B cell (primary cell): Measurements from ENCODE around the gene PGAM1. TPM values are rescaled to one million over a fixed set of nuclear protein-coding genes. Genes with fewer than 3 reads are reported as not detected.

Source experiments
- ATAC-seq: fragments of 200-7000 bp; cut with Tn5 transposase; one replicate; pipeline ENCODE4 v1.10.0; 2021; ENCODE audit warnings: low read depth, mild to moderate bottlenecking, moderate number of reproducible peaks, moderate library complexity
- CTCF ChIA-PET: fragments of 350-600 bp; sonication (Branson Sonifier 250); formaldehyde crosslinking; loops from one replicate; lab custom pipeline; 2021; ENCODE audit warnings: antibody characterized with exemption, inconsistent platforms; lab: Charles Lee
- POLR2A ChIA-PET: fragments of 350-600 bp; sonication (Branson Sonifier 250); formaldehyde crosslinking; loops from one replicate; lab custom pipeline; 2021; ENCODE audit warnings: antibody characterized with exemption; lab: Charles Lee
- DNase-seq: peaks from one replicate; pipeline ENCODE4 v3.0.0; 2013
- H2AFZ ChIP-seq: 2 replicates; pipeline ENCODE4 v1.6.1; 2012; ENCODE audit warnings: mild to moderate bottlenecking, low read depth, low read length; ENCODE audit not compliant: insufficient read depth, poor library complexity, severe bottlenecking
- H3K27ac ChIP-seq, 2 donors: 1 replicate in 1 of 2; 2 replicates in 1 of 2; pipeline ENCODE4 v1.5.1; 2012 to 2013; ENCODE audit warnings: low read length in 2 of 2, mild to moderate bottlenecking in 2 of 2, moderate library complexity in 1 of 2
- H3K27me3 ChIP-seq, 4 experiments: fragments of 200-600 bp in 1 of 4; sonication (generic) in 1 of 4; replicated peaks in 1 of 4; 1 replicate in 2 of 4; 2 replicates in 2 of 4; pipeline versions ENCODE4 v1.6.1 to v1.7.0; 2013 to 2016; ENCODE audit warnings: low read length in 3 of 4, mild to moderate bottlenecking in 2 of 4, mixed read lengths in 1 of 4, moderate library complexity in 1 of 4; ENCODE audit not compliant: insufficient read depth in 4 of 4, control insufficient read depth in 3 of 4; ENCODE audit errors: control extremely low read depth in 1 of 4
- H3K36me3 ChIP-seq, 2 experiments: replicated peaks in 1 of 2; 1 replicate in 1 of 2; 2 replicates in 1 of 2; pipeline versions ENCODE4 v1.6.1 to v1.7.1; 2013; ENCODE audit warnings: low read length in 1 of 2; ENCODE audit not compliant: insufficient read depth in 2 of 2, control insufficient read depth in 1 of 2; ENCODE audit errors: control extremely low read depth in 1 of 2, extremely low read depth in 1 of 2
- H3K4me1 ChIP-seq, 2 donors: fragments of 200-600 bp in 1 of 2; sonication (generic) in 1 of 2; 1 replicate in 1 of 2; 2 replicates in 1 of 2; pipeline versions ENCODE4 v1.5.1 to v1.6.1; 2013 to 2017; ENCODE audit warnings: low read length in 2 of 2; ENCODE audit not compliant: control insufficient read depth in 2 of 2, insufficient read depth in 2 of 2
- H3K4me2 ChIP-seq: replicated peaks from 2 replicates; pipeline ENCODE3; 2012; ENCODE audit warnings: mild to moderate bottlenecking, low read depth, low read length; ENCODE audit not compliant: poor library complexity, severe bottlenecking
- H3K4me3 ChIP-seq, 5 experiments: fragments of 200-600 bp in 1 of 5; sonication (generic) in 1 of 5; 1 replicate in 3 of 5; 2 replicates in 2 of 5; pipeline versions ENCODE4 v1.5.1 to v1.7.0; 2011 to 2016; ENCODE audit warnings: low read length in 4 of 5, mild to moderate bottlenecking in 4 of 5, low read depth in 2 of 5, control low read depth in 1 of 5, moderate library complexity in 1 of 5; ENCODE audit not compliant: insufficient read depth in 1 of 5; ENCODE audit errors: control extremely low read depth in 1 of 5, extremely low read depth in 1 of 5
- H3K79me2 ChIP-seq: fragments of 200-600 bp; sonication (generic); one replicate; pipeline ENCODE4 v1.6.0; 2016; ENCODE audit warnings: low read length; ENCODE audit not compliant: control insufficient read depth, insufficient read depth
- H3K9ac ChIP-seq: fragments of 200-600 bp; sonication (generic); 2 replicates; pipeline ENCODE4 v1.6.1; 2017; ENCODE audit warnings: mild to moderate bottlenecking, low read length, moderate library complexity
- H3K9me3 ChIP-seq, 3 donors: one replicate each; pipeline versions ENCODE4 v1.6.1 to v1.7.1; 2013; ENCODE audit warnings: low read length in 2 of 3; ENCODE audit not compliant: control insufficient read depth in 2 of 3, insufficient read depth in 1 of 3; ENCODE audit errors: control extremely low read depth in 1 of 3
- H4K20me1 ChIP-seq: 2 replicates; pipeline ENCODE4 v1.6.0; 2012; ENCODE audit warnings: mild to moderate bottlenecking, low read length; ENCODE audit not compliant: insufficient read depth, control insufficient read depth, poor library complexity, severe bottlenecking
- H3K27ac Mint-ChIP-seq: one replicate; pipeline ENCODE4 v1.8.0; 2021; ENCODE audit warnings: mixed read lengths
- H3K27me3 Mint-ChIP-seq: one replicate; pipeline ENCODE4 v1.8.0; 2021; ENCODE audit warnings: mixed read lengths
- H3K4me1 Mint-ChIP-seq: one replicate; pipeline ENCODE4 v1.8.0; 2021; ENCODE audit warnings: mixed read lengths
- H3K4me3 Mint-ChIP-seq: one replicate; pipeline ENCODE4 v1.8.0; 2021; ENCODE audit warnings: mixed read lengths
- H3K9me3 Mint-ChIP-seq: one replicate; pipeline ENCODE4 v1.8.0; 2022; ENCODE audit warnings: mixed read lengths; ENCODE audit not compliant: insufficient read depth
- CTCF ChIP-seq: fragments of 200-600 bp; IDR thresholded peaks from one replicate; pipeline ENCODE4 v1.8.0; 2022; ENCODE audit warnings: antibody characterized with exemption, mild to moderate bottlenecking
- EZH2 ChIP-seq: IDR thresholded peaks from 2 replicates; pipeline ENCODE4 v1.6.1; 2012; ENCODE audit warnings: borderline replicate concordance, low read depth, mild to moderate bottlenecking, moderate library complexity, low read length; ENCODE audit not compliant: insufficient read depth, poor library complexity, severe bottlenecking
- WGBS: methylation state at CpG from one replicate; pipeline ENCODE4 v1.1.5; 2013; ENCODE audit warnings: missing lambda C conversion rate; ENCODE audit not compliant: insufficient coverage; 5-methylcytosine and 5-hydroxymethylcytosine counted together
- intact Hi-C: fragments of 100-400 bp; cut with micrococcal nuclease; formaldehyde crosslinking; loops from one replicate; pipeline ENCODE4 v1.10.0; 2022
- polyA plus RNA-seq: library from polyadenylated mRNA; depleted of rRNA; stranded (reverse); fragments of >200 nt; gene quantifications from 2 replicates; pipeline ENCODE4 v1.2.3, GENCODE V29; 2012
- total RNA-seq, 2 donors: library from RNA; stranded (reverse); fragments of 120-200 nt in 1 of 2; gene quantifications; 1 replicate in 1 of 2; 2 replicates in 1 of 2; pipeline versions ENCODE4 v1.2.3 to v1.2.4, GENCODE V29; 2013 to 2022

The PGAM1 gene
- total and polyA plus RNA-seq, 2 donors (not counting 1 experiment from before 2014, with no cell fraction given): 48.7 to 83.4 TPM

GRCh38 chr10:97450828-97451227, 24.8 kb downstream of the PGAM1 start:
- no peak overlapping the region for H3K27ac Mint-ChIP-seq
- H3K27me3 ChIP-seq: no peaks in the 10 kb centered on the region
- WGBS: 100% methylated on average over 1 of the region's 2 CpGs
- peaks cover 10 to 12% of the 10 kb centered on the region in 2 donors for H3K4me1 ChIP-seq
- peaks cover 68% of the 10 kb centered on the region for H3K79me2 ChIP-seq
- H3K27ac ChIP-seq: no peak overlapping the region
- ATAC-seq: no peak
- ChIA-PET CTCF (no interaction called here), POLR2A (no interaction called here)
- TF ChIP-seq CTCF (no peak), EZH2 (no peak)
- H3K9me3 Mint-ChIP-seq: no peaks in the 10 kb centered on the region
- no peak overlapping the region for H3K4me3 ChIP-seq
- H3K4me1 Mint-ChIP-seq: peaks cover 23% of the 10 kb centered on the region
- no peak overlapping the region for H3K4me2 ChIP-seq
- no peak overlapping the region for H3K9ac ChIP-seq
- no peaks in the 10 kb centered on the region for H3K9me3 ChIP-seq
- H2AFZ ChIP-seq: no peak overlapping the region
- no peaks in the 10 kb centered on the region for H3K27me3 Mint-ChIP-seq
- H3K4me3 Mint-ChIP-seq: no peak overlapping the region
- H3K36me3 ChIP-seq: peaks cover 0 to 47% of the 10 kb centered on the region in 2 experiments
- DNase-seq: no peak
- H4K20me1 ChIP-seq: peaks cover 27% of the 10 kb centered on the region
- intact Hi-C loops: no loop called here

- Mint-ChIP-seq H3K27ac (no peak overlapping the region), H3K27me3 (no peaks in the 10 kb centered on the region), H3K4me1 (peaks cover 17% of the 10 kb centered on the region), H3K4me3 (no peak overlapping the region), H3K9me3 (no peaks in the 10 kb centered on the region)
- no peak overlapping the region for H3K27ac ChIP-seq
- intact Hi-C loops: no loop called here
- no peaks in the 10 kb centered on the region for H3K27me3 ChIP-seq
- WGBS: 99% methylated on average over 13 of the region's 17 CpGs
- no peak for TF ChIP-seq EZH2
- TF ChIP-seq CTCF: no peak
- H3K4me2 ChIP-seq: no peak overlapping the region
- no peak overlapping the region for H2AFZ ChIP-seq
- H3K36me3 ChIP-seq: peaks cover 0 to 54% of the 10 kb centered on the region in 2 experiments
- H3K4me1 ChIP-seq: peaks cover 8% of the 10 kb centered on the region in 2 donors
- no peak overlapping the region for H3K4me3 ChIP-seq
- H4K20me1 ChIP-seq: peaks cover 27% of the 10 kb centered on the region
- CTCF ChIA-PET: no interaction called here
- H3K9me3 ChIP-seq: no peaks in the 10 kb centered on the region
- H3K79me2 ChIP-seq: peaks cover 61% of the 10 kb centered on the region
- POLR2A ChIA-PET: no interaction called here
- DNase-seq (no peak), ATAC-seq (no peak)
- no peak overlapping the region for H3K9ac ChIP-seq
Measured at GRCh38 chr10:97451605-97452004, 25.6 kb downstream of the PGAM1 start.
